AG04450 (cell line): Measurements from ENCODE around the gene PLA2G4E. TPM values are rescaled to one million over a fixed set of nuclear protein-coding genes. Genes with fewer than 3 reads are reported as not detected.

Source experiments
- CTCF ChIA-PET: fragments of 300-600, 350-600 bp; formaldehyde crosslinking; extraction: SDS; loops from one replicate; lab custom pipeline; 2022; ENCODE audit warnings: antibody characterized with exemption, inconsistent platforms; lab: Charles Lee
- POLR2A ChIA-PET: fragments of 350-600 bp; formaldehyde crosslinking; extraction: SDS; loops from one replicate; lab custom pipeline; 2021; ENCODE audit warnings: antibody characterized with exemption, inconsistent platforms; lab: Yijun Ruan, JAX
- DNase-seq: peaks from one replicate; pipeline ENCODE4 v3.0.0-alpha.2; 2011; ENCODE audit warnings: low read depth, low spot score
- H3K27ac ChIP-seq: one replicate; pipeline ENCODE4 v1.5.1; 2012; ENCODE audit warnings: low read depth, low read length, control low read depth
- H3K27me3 ChIP-seq: one replicate; pipeline ENCODE4 v1.6.0; 2012; ENCODE audit warnings: low read length; ENCODE audit not compliant: control insufficient read depth, insufficient read depth
- H3K4me3 ChIP-seq: 2 replicates; pipeline ENCODE4 v1.5.1; 2011; ENCODE audit warnings: mild to moderate bottlenecking, low read depth, low read length, control low read depth
- H3K9me3 ChIP-seq: 2 replicates; pipeline ENCODE4 v1.5.1; 2012; ENCODE audit warnings: low read length; ENCODE audit not compliant: control insufficient read depth, insufficient read depth
- CTCF ChIP-seq: IDR thresholded peaks from 2 replicates; pipeline ENCODE4 v1.5.1; 2011; ENCODE audit warnings: low read depth, low read length, control low read depth, inconsistent platforms
- polyA plus RNA-seq: library from polyadenylated mRNA; depleted of rRNA; stranded (reverse); fragments of >200 nt; gene quantifications from 2 replicates; pipeline ENCODE4 v1.2.3, GENCODE V29; 2011

PLA2G4E gene
- polyA plus RNA-seq, 1 experiment: not detected

GRCh38 chr15:42033214-42033873 lies 12.5 kb upstream of the PLA2G4E start:
- Histone ChIP-seq H3K27me3 (peaks cover 27% of the 10 kb centered on the region), H3K27ac (no peak overlapping the region), H3K4me3 (no peak overlapping the region), H3K9me3 (peaks cover 12% of the 10 kb centered on the region)
- no peak for DNase-seq
- TF ChIP-seq CTCF: no peak
- ChIA-PET CTCF (interaction anchor here (0.9 kb wide), 1 partner anchor 44 kb away, joined by 3 read pairs; no protein-coding TSS in a partner anchor), POLR2A (no interaction called here)

- TF ChIP-seq CTCF: no peak
- ChIA-PET POLR2A (no interaction called here), CTCF (interaction anchor here (0.9 kb wide), 1 partner anchor 44 kb away, joined by 3 read pairs; no protein-coding TSS in a partner anchor)
- Histone ChIP-seq H3K9me3 (peaks cover 12% of the 10 kb centered on the region), H3K27me3 (peaks cover 32% of the 10 kb centered on the region), H3K27ac (no peak overlapping the region), H3K4me3 (no peak overlapping the region)
- DNase-seq: no peak
These were observed 11.8 kb upstream of the PLA2G4E start for GRCh38 chr15:42032376-42033213.

- POLR2A ChIA-PET: no interaction called here
- no peak overlapping the region for H3K27ac ChIP-seq
- TF ChIP-seq CTCF: no peak
- H3K9me3 ChIP-seq: peaks cover 12% of the 10 kb centered on the region
- peaks cover 32% of the 10 kb centered on the region for H3K27me3 ChIP-seq
- CTCF ChIA-PET: no interaction called here
- no peak overlapping the region for H3K4me3 ChIP-seq
- no peak for DNase-seq
These were observed 10.5 kb upstream of the PLA2G4E start for GRCh38 chr15:42031198-42031915.

GRCh38 chr15:42027521-42027920 lies 6.7 kb upstream of the PLA2G4E start:
- TF ChIP-seq CTCF: no peak
- Histone ChIP-seq H3K4me3 (no peak overlapping the region), H3K27me3 (peaks cover 37% of the 10 kb centered on the region), H3K9me3 (peaks cover 16% of the 10 kb centered on the region), H3K27ac (no peak overlapping the region)
- POLR2A ChIA-PET: interaction anchor here (0.6 kb wide), 1 partner anchor 487 kb away, joined by 6 read pairs; no protein-coding TSS in a partner anchor
- DNase-seq: no peak
- CTCF ChIA-PET: no interaction called here
